Renal cortical epithelial cell (primary cell): ENCODE data around the gene C1S. TPM values are rescaled to one million over a fixed set of nuclear protein-coding genes. Genes with fewer than 3 reads are reported as not detected.
"Not testable (repeated sequence)": the region's sequence is repeated elsewhere in the genome, so short reads cannot be mapped to it uniquely, and the experiment has no call there.

Experiments
- DNase-seq: peaks from one replicate; pipeline ENCODE4 v3.0.0-alpha.2; 2011; ENCODE audit warnings: low read depth
- total RNA-seq: library from RNA; depleted of rRNA; stranded (reverse); fragments of >200 nt; gene quantifications from 2 replicates; pipeline ENCODE4 v1.2.3, GENCODE V29; 2014

Gene C1S
- total RNA-seq, 1 donor from 2014 or later: 72.6 TPM

DNA sequence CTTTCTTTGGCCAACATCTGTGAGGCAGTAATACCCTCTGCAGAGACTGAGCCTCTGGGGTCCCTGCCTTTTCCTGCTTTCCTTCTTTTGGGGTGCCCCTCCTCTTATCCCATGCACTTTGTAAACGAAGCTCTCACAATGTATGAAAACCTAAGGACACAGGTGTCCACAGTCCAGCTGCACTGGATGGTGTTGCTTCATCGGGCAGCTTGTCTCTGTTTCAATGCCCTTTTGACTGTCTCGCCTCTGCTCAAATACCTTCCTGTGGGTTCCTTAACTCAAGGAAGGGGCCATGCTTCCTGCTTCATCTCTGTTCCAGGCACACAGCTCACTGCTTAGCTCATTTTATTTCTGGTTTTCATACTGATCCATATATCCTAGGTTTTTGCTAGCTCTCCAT is 42.1 kb downstream of the C1S start:
- no peak for DNase-seq

DNA sequence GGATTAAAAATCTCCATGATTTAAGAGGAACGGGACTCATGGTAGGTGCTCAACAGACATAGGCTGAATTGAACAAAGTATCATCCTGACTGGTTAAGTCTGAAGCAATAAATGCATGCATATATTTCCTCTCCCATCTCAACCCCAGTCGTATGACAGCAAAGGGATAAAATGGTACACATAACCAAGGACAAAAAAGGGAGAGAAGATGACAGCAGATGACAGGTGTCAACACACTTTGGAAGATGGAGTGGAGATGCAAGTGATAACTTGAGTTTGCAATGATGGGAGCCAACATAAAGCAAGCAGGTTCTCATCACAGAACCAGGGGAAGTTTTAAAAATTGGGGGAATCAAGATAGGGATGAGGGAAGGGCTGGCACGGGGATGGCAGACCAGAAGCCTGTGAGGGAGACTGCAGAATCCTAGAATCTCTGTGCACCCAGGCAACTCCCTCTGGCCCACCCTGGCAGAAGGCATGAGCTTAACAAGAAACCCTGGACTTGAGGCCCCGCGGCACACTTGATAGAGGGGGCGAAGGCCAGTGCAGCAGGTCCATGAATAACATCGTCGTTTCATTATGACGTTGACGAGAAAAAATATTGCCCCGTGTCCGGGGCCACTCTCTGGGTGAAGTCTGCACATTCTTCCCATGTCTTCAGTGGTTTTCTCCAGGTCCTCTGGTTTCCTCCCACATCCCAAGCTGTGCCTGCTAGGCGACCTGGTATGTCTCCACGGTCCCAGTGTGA is 43.5 kb downstream of the C1S start:
- DNase-seq: no peak

DNA sequence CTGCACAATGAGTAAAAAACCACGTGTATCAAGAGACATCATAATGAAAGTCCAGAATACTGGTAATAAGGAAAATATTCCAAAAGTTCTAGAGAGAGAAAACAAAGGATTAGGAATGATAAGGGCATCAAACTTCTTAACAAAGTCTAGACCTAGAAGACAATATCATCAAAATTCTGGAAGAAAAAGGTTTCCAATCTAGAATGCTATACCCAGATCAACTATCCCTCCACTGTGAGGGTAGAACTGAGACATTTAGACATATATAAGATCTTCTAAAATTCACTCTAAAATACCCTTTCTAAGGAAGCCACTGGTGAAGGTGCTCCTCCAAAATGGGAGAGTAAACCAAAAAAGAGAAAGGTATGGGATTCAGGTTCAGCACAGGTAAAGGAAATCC is 45.6 kb downstream of the C1S start:
- no peak for DNase-seq

DNA sequence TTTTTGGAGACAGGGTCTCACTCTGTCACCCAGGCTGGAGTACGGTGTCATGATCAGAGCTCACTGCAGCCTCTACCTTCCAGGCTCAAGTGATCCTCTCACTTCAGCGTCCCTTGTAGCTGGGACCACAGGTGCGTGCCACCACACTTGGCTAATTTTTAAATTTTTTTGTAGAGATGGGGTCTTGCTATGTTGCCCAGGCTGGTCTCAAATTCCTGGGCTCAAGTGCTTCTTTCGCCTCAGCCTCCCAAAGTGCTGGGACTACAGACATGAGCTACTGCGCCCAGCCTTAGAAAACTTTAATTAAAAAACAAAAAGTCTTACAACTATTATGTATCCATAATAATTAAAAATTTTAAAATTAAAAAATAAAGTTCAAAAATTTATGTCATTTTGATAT is 46.7 kb downstream of the C1S start:
- not testable (repeated sequence) for DNase-seq

GRCh38 chr12:7107636-7108002 is 47.1 kb downstream of the C1S start:
- DNase-seq: peak; percentile 43

- peak; percentile 54 for DNase-seq
These were observed 47.7 kb downstream of the C1S start for GRCh38 chr12:7108003-7108795.

GRCh38 chr12:7108796-7109571 is 48.5 kb downstream of the C1S start, which contains the start of gene C1RL:
TSS of gene C1RL (minus strand) at chr12:7109214. CDS start at chr12:7109180, 34 bp downstream.
- DNase-seq: peak; percentile 84

- DNase-seq: no peak
These were observed 49.0 kb downstream of the C1S start for GRCh38 chr12:7109572-7109920.

- DNase-seq: no peak
These were observed 50.1 kb downstream of the C1S start for GRCh38 chr12:7110661-7111060.

DNA sequence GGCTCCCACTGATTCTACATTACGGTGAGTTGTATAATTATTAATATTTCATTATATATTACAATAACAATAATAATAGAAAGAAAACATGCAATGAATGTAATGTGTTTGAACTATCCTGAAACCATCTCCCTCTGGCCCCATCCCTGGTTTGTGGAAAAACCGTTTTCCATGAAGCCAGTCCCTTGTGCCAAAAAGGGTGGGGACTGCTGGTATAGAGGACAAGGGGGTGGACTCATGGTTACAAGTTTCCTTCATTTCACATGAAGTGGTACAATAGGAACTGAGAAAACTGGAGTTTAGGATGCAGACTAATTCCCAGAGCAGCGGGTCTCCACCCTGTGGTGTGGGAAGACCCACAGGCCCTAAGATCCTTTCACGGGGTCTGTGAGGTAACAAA is 51.5 kb downstream of the C1S start:
- no peak for DNase-seq

GRCh38 chr12:7113389-7113871 is 52.9 kb downstream of the C1S start:
- DNase-seq: peak; percentile 23

DNA sequence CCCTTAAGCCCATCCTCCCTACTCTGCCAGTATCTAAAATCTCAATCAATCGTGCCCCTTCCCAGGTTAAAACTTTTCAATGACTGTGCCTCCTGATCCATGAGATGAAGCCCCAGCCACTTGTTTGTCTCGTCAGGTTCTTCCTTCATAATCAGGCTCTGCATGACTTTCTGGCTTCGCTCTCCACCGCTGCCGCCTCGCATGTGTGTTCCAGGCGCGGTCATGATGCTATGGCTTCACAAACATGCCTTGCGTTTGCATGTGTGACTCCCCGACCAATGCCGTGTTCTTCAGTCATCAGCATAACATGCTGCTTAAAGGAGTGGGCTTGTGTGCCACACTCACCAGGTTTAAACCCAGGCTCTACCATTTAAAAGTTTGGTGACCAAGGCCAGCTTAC is 53.5 kb downstream of the C1S start:
- DNase-seq: no peak

- DNase-seq: no peak
These were observed 54.3 kb downstream of the C1S start for GRCh38 chr12:7114851-7115250.

- no peak for DNase-seq
These were observed 55.7 kb downstream of the C1S start for GRCh38 chr12:7116196-7116595.

- DNase-seq: no peak
These were observed 56.4 kb downstream of the C1S start for GRCh38 chr12:7116916-7117315.

DNA sequence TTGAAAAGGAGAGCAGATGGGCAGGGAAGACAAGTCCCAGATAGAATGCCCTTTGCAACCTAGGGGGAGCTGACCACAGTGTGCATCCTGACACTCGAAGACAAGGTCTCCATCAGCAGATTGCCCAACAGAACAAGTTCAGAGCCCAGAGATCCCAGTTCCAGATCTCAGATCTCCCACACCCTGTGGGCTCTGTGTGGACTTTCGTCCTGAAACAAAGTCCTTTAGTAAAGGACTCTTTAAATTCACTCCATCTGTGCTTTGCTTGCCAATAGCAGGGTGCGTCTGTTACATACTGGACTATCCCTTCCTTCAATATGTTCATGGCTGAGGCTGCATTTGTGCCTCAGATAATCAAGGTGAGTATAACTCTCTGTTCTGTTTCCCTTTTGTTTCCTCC is 57.2 kb downstream of the C1S start:
- DNase-seq: no peak

DNA sequence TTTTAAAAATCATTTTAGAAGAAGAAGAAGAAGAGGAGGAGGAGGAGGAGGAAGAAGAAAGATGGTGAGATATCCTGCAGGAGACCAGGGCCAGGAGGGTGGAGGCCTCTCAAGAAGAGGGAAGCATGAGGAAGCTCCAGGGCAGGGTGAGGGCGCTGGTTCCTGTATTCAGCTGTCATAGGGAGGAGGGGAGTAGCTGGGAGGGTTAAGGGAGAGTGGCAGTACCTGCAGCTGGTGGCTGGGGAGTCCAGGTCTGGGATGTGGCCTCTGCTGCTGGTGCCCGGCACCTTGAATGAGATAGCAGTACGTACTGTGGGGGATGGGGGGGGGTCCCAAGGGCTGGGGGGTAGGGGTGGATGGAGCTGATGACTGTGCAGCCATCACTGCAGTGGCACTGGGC is 58.4 kb downstream of the C1S start:
- DNase-seq: no peak

DNA sequence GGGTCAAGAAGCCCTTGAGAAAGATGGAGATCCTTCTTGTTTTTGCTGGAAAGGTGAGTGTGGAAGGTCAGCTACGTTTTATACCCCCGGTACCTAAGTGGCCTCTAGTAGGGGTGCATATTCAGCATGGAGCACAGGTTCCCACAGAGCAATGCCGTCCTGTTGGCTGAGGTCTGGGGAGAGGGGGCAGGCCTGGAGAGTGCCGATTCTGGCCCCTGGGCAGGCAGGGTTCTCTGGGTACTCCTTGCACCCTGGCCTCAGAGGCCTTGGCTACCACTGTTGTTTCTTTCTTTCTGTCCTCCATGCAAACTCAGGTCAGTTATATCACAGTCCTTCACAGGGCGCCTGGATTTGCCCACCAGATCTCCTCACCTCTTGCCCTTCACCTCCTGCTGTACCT is 59.6 kb downstream of the C1S start:
- DNase-seq: no peak
